NT2/D1 (cell line): ENCODE measurements around the gene C9orf78.

Source experiments
- SUZ12 ChIP-seq: IDR thresholded peaks from 2 replicates; pipeline ENCODE4 v1.6.1; 2011; ENCODE audit not compliant: insufficient read length, insufficient read depth; ENCODE audit errors: extremely low read depth
- YY1 ChIP-seq: IDR thresholded peaks from 2 replicates; pipeline ENCODE4 v1.6.1; 2011; ENCODE audit not compliant: insufficient read length, insufficient read depth
- ZNF274 ChIP-seq: IDR thresholded peaks from 2 replicates; pipeline ENCODE4 v1.6.1; 2011; ENCODE audit warnings: mild to moderate bottlenecking, low read depth, low read length

GRCh38 chr9:129848712-129849441, 13.8 kb upstream of the C9orf78 start:
- TF ChIP-seq YY1 (no peak), ZNF274 (no peak), SUZ12 (no peak)
